ENCODE measurements around the gene PRR23A. TPM values are rescaled to one million over a fixed set of nuclear protein-coding genes. Genes with fewer than 3 reads are reported as not detected.

The PRR23A gene
- total RNA-seq, 2 experiments from 2014 or later: not detected

- H3K9me3 Mint-ChIP-seq: peaks cover 4% of the 10 kb centered on the region
- ChIA-PET CTCF (no interaction called here), POLR2A (no interaction called here)
- no peaks in the 10 kb centered on the region for H3K36me3 Mint-ChIP-seq (ENCODE audit: low read depth)
- intact Hi-C loops (cut with micrococcal nuclease): no loop called here
- no peak overlapping the region for H3K4me3 Mint-ChIP-seq
- H3K27me3 Mint-ChIP-seq: no peaks in the 10 kb centered on the region
- ATAC-seq (no peak), DNase-seq (no peak)
- no peak for TF ChIP-seq CTCF (IDR thresholded peaks at IDR 0.05)
- no peak overlapping the region for H3K27ac Mint-ChIP-seq
- H3K4me1 Mint-ChIP-seq (ENCODE audit: low read depth): no peaks in the 10 kb centered on the region
Observed at GRCh38 chr3:139020036-139020867, 14.2 kb upstream of the PRR23A start.

GRCh38 chr3:139016430-139017048, 10.5 kb upstream of the PRR23A start:
- Mint-ChIP-seq H3K27me3 (peaks cover 2% of the 10 kb centered on the region), H3K27ac (no peak overlapping the region), H3K9me3 (peaks cover 6% of the 10 kb centered on the region), H3K4me3 (no peak overlapping the region), H3K36me3 (ENCODE audit: low read depth) (no peaks in the 10 kb centered on the region), H3K4me1 (ENCODE audit: low read depth) (no peaks in the 10 kb centered on the region)
- ATAC-seq (no peak), DNase-seq (no peak)
- CTCF ChIA-PET: no interaction called here
- intact Hi-C loops (cut with micrococcal nuclease): no loop called here
- POLR2A ChIA-PET: no interaction called here
- TF ChIP-seq CTCF (IDR thresholded peaks at IDR 0.05): no peak

GRCh38 chr3:139005356-139005993, 593 bp downstream of the PRR23A start:
- no peaks in the 10 kb centered on the region for H3K36me3 Mint-ChIP-seq (ENCODE audit: low read depth)
- peaks cover 17% of the 10 kb centered on the region for H3K9me3 Mint-ChIP-seq
- no peak for ATAC-seq
- no peak for TF ChIP-seq CTCF (IDR thresholded peaks at IDR 0.05)
- H3K27ac Mint-ChIP-seq: no peak overlapping the region
- no peaks in the 10 kb centered on the region for H3K4me1 Mint-ChIP-seq (ENCODE audit: low read depth)
- ChIA-PET CTCF (no interaction called here), POLR2A (no interaction called here)
- H3K4me3 Mint-ChIP-seq: no peak overlapping the region
- DNase-seq: no peak
- peaks cover 9% of the 10 kb centered on the region for H3K27me3 Mint-ChIP-seq
- intact Hi-C loops (cut with micrococcal nuclease): no loop called here

- Mint-ChIP-seq H3K9me3 (no peaks in the 10 kb centered on the region), H3K27ac (no peak overlapping the region), H3K27me3 (peaks cover 19% of the 10 kb centered on the region), H3K4me3 (no peak overlapping the region), H3K36me3 (ENCODE audit: low read depth) (no peaks in the 10 kb centered on the region), H3K4me1 (ENCODE audit: low read depth) (no peaks in the 10 kb centered on the region)
- no peak for TF ChIP-seq CTCF (IDR thresholded peaks at IDR 0.05)
- DNase-seq (no peak), ATAC-seq (no peak)
- ChIA-PET CTCF (no interaction called here), POLR2A (no interaction called here)
- intact Hi-C loops (cut with micrococcal nuclease): no loop called here
Observed at GRCh38 chr3:138995706-138996105, 10.4 kb downstream of the PRR23A start.

- H3K27me3 Mint-ChIP-seq: no peaks in the 10 kb centered on the region
- intact Hi-C loops (cut with micrococcal nuclease): no loop called here
- no peak for TF ChIP-seq CTCF (IDR thresholded peaks at IDR 0.05)
- ChIA-PET CTCF (no interaction called here), POLR2A (no interaction called here)
- no peak overlapping the region for H3K27ac Mint-ChIP-seq
- H3K9me3 Mint-ChIP-seq: no peaks in the 10 kb centered on the region
- no peaks in the 10 kb centered on the region for H3K36me3 Mint-ChIP-seq (ENCODE audit: low read depth)
- no peaks in the 10 kb centered on the region for H3K4me1 Mint-ChIP-seq (ENCODE audit: low read depth)
- DNase-seq (no peak), ATAC-seq (no peak)
- H3K4me3 Mint-ChIP-seq: no peak overlapping the region
Observed at GRCh38 chr3:138987181-138987580, 18.9 kb downstream of the PRR23A start.
